K562 (cell line): ENCODE results near the gene BLOC1S2. TPM values are rescaled to one million over a fixed set of nuclear protein-coding genes. Genes with fewer than 3 reads are reported as not detected.

Experiments used
- ATAC-seq: fragments of 200-7000 bp; cut with Tn5 transposase; 3 replicates; pipeline ENCODE4 v1.9.1; 2020; ENCODE audit warnings: moderate library complexity
- BruUV-seq: library from RNA; stranded (reverse); fragments of 400-500 nt; replicated peaks from 2 replicates; lab custom pipeline; 2021; lab: Mats Ljungman, UMichigan
- CTCF ChIA-PET: fragments of 300-600 bp; formaldehyde crosslinking; extraction: SDS; loops from one replicate; lab custom pipeline; 2021; ENCODE audit warnings: low intra/inter-chr PET ratio; lab: Yijun Ruan, JAX
- POLR2A ChIA-PET: fragments of 300-600, 350-650 bp; sonication (Branson Sonifier 250); formaldehyde crosslinking; extraction: SDS; loops from one replicate; lab custom pipeline; 2021; ENCODE audit warnings: antibody characterized with exemption, inconsistent platforms; lab: Yijun Ruan, JAX
- DNase-seq, 4 experiments: peaks; one replicate each; pipeline versions ENCODE4 v3.0.0 to v3.0.0-alpha.2; 2011 to 2018; ENCODE audit warnings: low spot score in 3 of 4, mixed read lengths in 3 of 4; ENCODE audit errors: extremely low read depth in 1 of 4
- FAIRE-seq: peaks from 2 replicates; lab custom pipeline; 2011; peaks lifted over from hg19 to GRCh38; lab: Jason Lieb, UNC
- H2AFZ ChIP-seq: 2 replicates; pipeline ENCODE4 v1.6.0; 2011; ENCODE audit warnings: low read depth, low read length, control low read depth, inconsistent platforms
- H3K27ac ChIP-seq: fragments of 200-600 bp; 3 replicates; pipeline ENCODE4 v1.8.0; 2011; ENCODE audit warnings: low read depth, mild to moderate bottlenecking, control low read depth, inconsistent platforms, low read length, moderate library complexity, mixed read lengths; ENCODE audit errors: extremely low read depth
- H3K27me3 ChIP-seq, 2 experiments: fragments of 300-600 bp in 1 of 2; 2 replicates in 1 of 2; 3 replicates in 1 of 2; pipeline versions ENCODE4 v1.6.0 to v1.8.0; 2011; ENCODE audit warnings: inconsistent platforms in 2 of 2, low read length in 2 of 2, mild to moderate bottlenecking in 1 of 2, mixed read lengths in 1 of 2, moderate library complexity in 1 of 2; ENCODE audit not compliant: control insufficient read depth in 2 of 2, insufficient read depth in 2 of 2
- H3K36me3 ChIP-seq: fragments of 300-600 bp; 3 replicates; pipeline ENCODE4 v1.8.0; 2011; ENCODE audit warnings: mild to moderate bottlenecking, low read length, inconsistent platforms; ENCODE audit not compliant: control insufficient read depth, insufficient read depth
- H3K4me1 ChIP-seq, 2 experiments: fragments of 200-600 bp in 1 of 2; replicated peaks in 1 of 2; 2 replicates in 1 of 2; 3 replicates in 1 of 2; pipeline versions ENCODE4 v1.5.1 to v1.8.0; 2011; ENCODE audit warnings: inconsistent platforms in 2 of 2, low read length in 2 of 2, mild to moderate bottlenecking in 1 of 2, mixed read lengths in 1 of 2, moderate library complexity in 1 of 2; ENCODE audit not compliant: control insufficient read depth in 2 of 2, insufficient read depth in 2 of 2
- H3K4me2 ChIP-seq: 2 replicates; pipeline ENCODE4 v1.6.1; 2011; ENCODE audit warnings: low read length, control low read depth, inconsistent platforms, mixed read lengths; ENCODE audit not compliant: insufficient read depth
- H3K4me3 ChIP-seq: fragments of 200-600 bp; sonication (generic), shearing (Covaris generic); 2 replicates; pipeline ENCODE4 v1.5.1; 2016; ENCODE audit warnings: control low read depth, inconsistent platforms
- H3K79me2 ChIP-seq: fragments of 200-600 bp; 3 replicates; pipeline ENCODE4 v1.8.0; 2011; ENCODE audit warnings: low read length, inconsistent platforms; ENCODE audit not compliant: control insufficient read depth, insufficient read depth
- H3K9ac ChIP-seq, 2 experiments: 2 replicates each; pipeline versions ENCODE4 v1.6.0 to v1.6.1; 2011; ENCODE audit warnings: low read depth in 2 of 2, low read length in 2 of 2, control low read depth in 1 of 2, inconsistent platforms in 1 of 2, mild to moderate bottlenecking in 1 of 2, mixed read lengths in 1 of 2; ENCODE audit not compliant: insufficient read depth in 1 of 2
- H3K9me1 ChIP-seq: one replicate; pipeline ENCODE4 v1.6.0; 2011; ENCODE audit warnings: inconsistent platforms, mild to moderate bottlenecking, low read length, moderate library complexity; ENCODE audit not compliant: control insufficient read depth, insufficient read depth
- H3K9me3 ChIP-seq: replicated peaks from 2 replicates; pipeline ENCODE4 v1.5.1; 2011; ENCODE audit warnings: low read depth, low read length, inconsistent platforms; ENCODE audit not compliant: control insufficient read depth, insufficient read depth
- H4K20me1 ChIP-seq: replicated peaks from 2 replicates; pipeline ENCODE4 v1.6.1; 2011; ENCODE audit warnings: low read length, inconsistent platforms, mixed read lengths; ENCODE audit not compliant: control insufficient read depth, insufficient read depth
- BHLHE40 ChIP-seq: IDR thresholded peaks from 2 replicates; pipeline ENCODE4 v1.6.1; 2011; ENCODE audit warnings: low read length, improper control_type of control experiment
- CBFA2T2 ChIP-seq: fragments of 450-650 bp; conservative IDR thresholded peaks from 2 replicates; pipeline ENCODE4 v1.6.1; 2017; ENCODE audit warnings: mild to moderate bottlenecking
- CHD4 ChIP-seq: fragments of 200-600 bp; sonication (generic); IDR thresholded peaks from 3 replicates; pipeline ENCODE4 v1.6.1; 2012; ENCODE audit warnings: low read depth, mild to moderate bottlenecking, mixed read lengths, low read length, inconsistent platforms; ENCODE audit not compliant: insufficient read depth, insufficient replicate concordance, poor library complexity, severe bottlenecking
- EGR1 ChIP-seq: fragments of 450-650 bp; conservative IDR thresholded peaks from 2 replicates; pipeline ENCODE4 v1.6.1; 2017; ENCODE audit warnings: mild to moderate bottlenecking
- GTF2A2 ChIP-seq: IDR thresholded peaks from 2 replicates; pipeline ENCODE4 v1.6.1; 2016; ENCODE audit warnings: mild to moderate bottlenecking, missing genetic modification characterization, missing compliant biosample characterization
- RBM14 ChIP-seq: fragments of 200-400 bp; formaldehyde crosslinking; IDR thresholded peaks from 2 replicates; pipeline ENCODE4 v1.6.1; 2018; ENCODE audit warnings: low read depth, mild to moderate bottlenecking, low read length, moderate library complexity, borderline replicate concordance; ENCODE audit not compliant: insufficient read depth
- ZNF324 ChIP-seq: fragments of 250-450 bp; sonication (Bioruptor Pico); IDR thresholded peaks from 2 replicates; pipeline ENCODE4 v1.4.0; 2020; ENCODE audit warnings: mild to moderate bottlenecking
- ZNF507 ChIP-seq: conservative IDR thresholded peaks from 2 replicates; pipeline ENCODE4 v1.6.1; 2017; ENCODE audit warnings: missing genetic modification characterization, missing compliant biosample characterization
- WGBS: fragments of 100-300 bp; shearing (Covaris generic); methylation state at CpG from one replicate; pipeline ENCODE4 v1.1.6; 2016; ENCODE audit warnings: low coverage, mixed read lengths; ENCODE audit not compliant: insufficient coverage; ENCODE audit errors: missing lambda C conversion rate; 5-methylcytosine and 5-hydroxymethylcytosine counted together
- in situ Hi-C: fragments of 300-500 bp; cut with MboI; formaldehyde crosslinking; loops from 4 replicates; pipeline ENCODE4 v1.15.0; 2018; ENCODE audit warnings: inconsistent platforms, mixed read lengths
- intact Hi-C: fragments of 100-400 bp; cut with micrococcal nuclease; formaldehyde crosslinking; loops from 2 replicates; pipeline ENCODE4 v1.14.2; 2022
- polyA plus RNA-seq, 8 experiments: library from polyadenylated mRNA; depleted of rRNA in 4 of 8; stranded (reverse) in 5 of 8; unstranded in 3 of 8; fragments of >200 nt; fragmentation: Nextera tagmentation in 2 of 8; fragmentation: Illumina TruSeq in 1 of 8; extraction: Ambion mirVana in 2 of 8; extraction: Trizol in 1 of 8; gene quantifications; 2 replicates each; pipeline versions ENCODE4 v1.2.1 to v1.2.3, GENCODE V29; 2011 to 2014; ENCODE audit warnings: inconsistent platforms in 1 of 8, missing spikeins in 1 of 8
- total RNA-seq, 7 experiments: library from RNA; depleted of rRNA in 6 of 7; stranded (reverse); fragments of >200 nt in 6 of 7; fragmentation: Illumina TruSeq in 2 of 7; extraction: Trizol in 2 of 7; gene quantifications; 2 replicates each; pipeline versions ENCODE4 v1.2.1 to v1.2.3, GENCODE V29; 2011 to 2021; ENCODE audit warnings: low replicate concordance in 1 of 7
- TF ChIP-seq, protein P1 (sequence below): fragments of 450-650 bp; IDR thresholded peaks from 2 replicates; pipeline ENCODE4 v1.6.1; 2017; ENCODE audit warnings: antibody characterized with exemption, mild to moderate bottlenecking

The BLOC1S2 gene
- total and polyA plus RNA-seq, 9 of the 15 experiments (the other 6 are each of a cell fraction or from before 2014, with no cell fraction given), result 29.5 to 45.8 (median 34.9) TPM

DNA sequence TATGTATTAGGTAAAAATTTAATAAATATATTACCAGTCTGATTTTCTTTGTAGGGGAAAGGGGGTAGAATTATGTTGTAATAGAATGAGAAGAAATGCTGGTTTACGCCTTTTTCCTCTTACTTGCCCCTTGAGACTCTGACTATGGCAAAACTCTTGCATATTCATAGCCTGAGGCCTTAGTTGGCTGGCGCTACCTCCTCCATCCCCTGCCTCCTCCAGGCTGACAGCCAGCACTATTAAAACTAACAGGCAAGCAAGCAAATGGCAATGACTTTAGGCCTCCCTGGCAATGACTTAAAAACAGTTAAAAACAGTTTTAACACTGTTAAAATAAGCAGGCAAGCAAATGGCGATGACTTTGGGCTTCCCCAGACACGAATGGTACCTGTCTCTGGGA lies 29.1 kb upstream of the BLOC1S2 start:
- Histone ChIP-seq H3K79me2 (no peaks in the 10 kb centered on the region), H3K4me2 (no peak overlapping the region), H3K27me3 (peaks cover 6 to 9% of the 10 kb centered on the region in 2 experiments; a peak in 4 of 5 replicates), H3K36me3 (no peaks in the 10 kb centered on the region), H3K27ac (no peak overlapping the region), H3K4me3 (no peak overlapping the region), H2AFZ (no peak overlapping the region), H3K9me3 (no peaks in the 10 kb centered on the region), H3K9ac (no peak overlapping the region), H3K9me1 (no peaks in the 10 kb centered on the region), H4K20me1 (no peaks in the 10 kb centered on the region), H3K4me1 (no peaks in the 10 kb centered on the region; a peak in 1 of 5 replicates)
- TF ChIP-seq ZNF507 (tag), result no peak
- TF ChIP-seq CBFA2T2, result no peak
- no peak for TF ChIP-seq EGR1
- TF ChIP-seq CHD4, result no peak
- TF ChIP-seq BHLHE40, result no peak
- TF ChIP-seq, protein P1, sequence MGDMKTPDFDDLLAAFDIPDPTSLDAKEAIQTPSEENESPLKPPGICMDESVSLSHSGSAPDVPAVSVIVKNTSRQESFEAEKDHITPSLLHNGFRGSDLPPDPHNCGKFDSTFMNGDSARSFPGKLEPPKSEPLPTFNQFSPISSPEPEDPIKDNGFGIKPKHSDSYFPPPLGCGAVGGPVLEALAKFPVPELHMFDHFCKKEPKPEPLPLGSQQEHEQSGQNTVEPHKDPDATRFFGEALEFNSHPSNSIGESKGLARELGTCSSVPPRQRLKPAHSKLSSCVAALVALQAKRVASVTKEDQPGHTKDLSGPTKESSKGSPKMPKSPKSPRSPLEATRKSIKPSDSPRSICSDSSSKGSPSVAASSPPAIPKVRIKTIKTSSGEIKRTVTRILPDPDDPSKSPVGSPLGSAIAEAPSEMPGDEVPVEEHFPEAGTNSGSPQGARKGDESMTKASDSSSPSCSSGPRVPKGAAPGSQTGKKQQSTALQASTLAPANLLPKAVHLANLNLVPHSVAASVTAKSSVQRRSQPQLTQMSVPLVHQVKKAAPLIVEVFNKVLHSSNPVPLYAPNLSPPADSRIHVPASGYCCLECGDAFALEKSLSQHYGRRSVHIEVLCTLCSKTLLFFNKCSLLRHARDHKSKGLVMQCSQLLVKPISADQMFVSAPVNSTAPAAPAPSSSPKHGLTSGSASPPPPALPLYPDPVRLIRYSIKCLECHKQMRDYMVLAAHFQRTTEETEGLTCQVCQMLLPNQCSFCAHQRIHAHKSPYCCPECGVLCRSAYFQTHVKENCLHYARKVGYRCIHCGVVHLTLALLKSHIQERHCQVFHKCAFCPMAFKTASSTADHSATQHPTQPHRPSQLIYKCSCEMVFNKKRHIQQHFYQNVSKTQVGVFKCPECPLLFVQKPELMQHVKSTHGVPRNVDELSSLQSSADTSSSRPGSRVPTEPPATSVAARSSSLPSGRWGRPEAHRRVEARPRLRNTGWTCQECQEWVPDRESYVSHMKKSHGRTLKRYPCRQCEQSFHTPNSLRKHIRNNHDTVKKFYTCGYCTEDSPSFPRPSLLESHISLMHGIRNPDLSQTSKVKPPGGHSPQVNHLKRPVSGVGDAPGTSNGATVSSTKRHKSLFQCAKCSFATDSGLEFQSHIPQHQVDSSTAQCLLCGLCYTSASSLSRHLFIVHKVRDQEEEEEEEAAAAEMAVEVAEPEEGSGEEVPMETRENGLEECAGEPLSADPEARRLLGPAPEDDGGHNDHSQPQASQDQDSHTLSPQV, result no peak
- TF ChIP-seq ZNF324 (CRISPR knock-in tag), result no peak
- TF ChIP-seq RBM14, result no peak
- TF ChIP-seq GTF2A2 (tag), result no peak
- ATAC-seq, result no peak
- WGBS, result 13% methylated on average over 4 of the region's 4 CpGs
- in situ Hi-C loops, result no loop called here
- POLR2A ChIA-PET, result interaction anchor here (0.7 kb wide), 1 partner anchor 15 kb away, joined by 3 read pairs; no protein-coding TSS in a partner anchor
- intact Hi-C loops, result no loop called here
- no TSS peak for BruUV-seq
- DNase-seq, result no peak
- CTCF ChIA-PET, result no interaction called here
- no peak for FAIRE-seq
